IMR-90 (cell line): ENCODE measurements around the gene PTPRO.

ENCODE experiments used
- BHLHE40 ChIP-seq: fragments of 150-350 bp; IDR thresholded peaks from 2 replicates; pipeline ENCODE4 v1.6.1; 2016; ENCODE audit warnings: mild to moderate bottlenecking, low read depth, low read length
- CEBPB ChIP-seq: IDR thresholded peaks from 2 replicates; pipeline ENCODE4 v1.6.1; 2012; ENCODE audit warnings: low read depth, low read length, improper control_type of control experiment
- FOS ChIP-seq: fragments of 150-350 bp; IDR thresholded peaks from 2 replicates; pipeline ENCODE4 v1.6.1; 2016; ENCODE audit warnings: low read depth, low read length
- MXI1 ChIP-seq: IDR thresholded peaks from 2 replicates; pipeline ENCODE4 v1.6.1; 2012; ENCODE audit warnings: low read depth, mild to moderate bottlenecking, low read length, moderate library complexity, borderline replicate concordance
- NFE2L2 ChIP-seq: fragments of 150-350 bp; IDR thresholded peaks from 2 replicates; pipeline ENCODE4 v1.6.1; 2016; ENCODE audit warnings: low read depth, mild to moderate bottlenecking, low read length
- POLR2A ChIP-seq: IDR thresholded peaks from 2 replicates; pipeline ENCODE4 v1.6.1; 2012; ENCODE audit warnings: mild to moderate bottlenecking, low read depth, low read length
- RAD21 ChIP-seq: IDR thresholded peaks from 2 replicates; pipeline ENCODE4 v1.6.1; 2012; ENCODE audit warnings: low read length, improper control_type of control experiment
- RCOR1 ChIP-seq: IDR thresholded peaks from 2 replicates; pipeline ENCODE4 v1.6.1; 2012; ENCODE audit warnings: mild to moderate bottlenecking, low read length, improper control_type of control experiment; ENCODE audit not compliant: insufficient replicate concordance
- RFX5 ChIP-seq: IDR thresholded peaks from 2 replicates; pipeline ENCODE4 v1.8.0; 2012; ENCODE audit warnings: low read depth, mild to moderate bottlenecking, low read length, moderate library complexity
- SMC3 ChIP-seq: fragments of 150-350 bp; IDR thresholded peaks from 2 replicates; pipeline ENCODE4 v1.6.1; 2016; ENCODE audit warnings: low read depth, mild to moderate bottlenecking, antibody characterized with exemption, low read length, moderate library complexity
- TF ChIP-seq, protein P1 (sequence below): conservative IDR thresholded peaks from 2 replicates; pipeline ENCODE4 v1.5.1; 2012; ENCODE audit warnings: mild to moderate bottlenecking, low read depth, low read length, improper control_type of control experiment
- TF ChIP-seq, protein P2 (sequence below): fragments of 150-350 bp; IDR thresholded peaks from 2 replicates; pipeline ENCODE4 v1.6.1; 2017; ENCODE audit warnings: mild to moderate bottlenecking, antibody characterized with exemption, low read length, low read depth

DNA sequence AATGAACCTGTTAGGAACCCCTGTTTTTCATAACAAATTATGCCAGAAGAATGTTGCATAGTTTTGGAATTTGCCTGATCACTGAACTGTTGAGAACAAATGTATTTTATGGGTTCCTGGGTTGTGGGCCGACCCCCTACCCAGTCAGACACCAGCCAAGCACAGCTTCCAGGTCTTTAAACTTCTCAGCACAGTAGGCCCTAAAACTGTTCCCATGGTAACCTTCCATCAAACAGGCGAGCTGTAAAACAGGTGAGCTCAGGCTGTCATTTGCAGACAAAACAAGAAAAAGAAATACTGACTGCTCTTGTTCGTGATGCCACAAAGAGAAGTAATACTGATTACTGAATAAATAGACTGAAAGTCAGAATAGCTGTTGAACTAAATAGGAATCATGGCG, 147.0 kb downstream of the PTPRO start:
- TF ChIP-seq, protein P1, sequence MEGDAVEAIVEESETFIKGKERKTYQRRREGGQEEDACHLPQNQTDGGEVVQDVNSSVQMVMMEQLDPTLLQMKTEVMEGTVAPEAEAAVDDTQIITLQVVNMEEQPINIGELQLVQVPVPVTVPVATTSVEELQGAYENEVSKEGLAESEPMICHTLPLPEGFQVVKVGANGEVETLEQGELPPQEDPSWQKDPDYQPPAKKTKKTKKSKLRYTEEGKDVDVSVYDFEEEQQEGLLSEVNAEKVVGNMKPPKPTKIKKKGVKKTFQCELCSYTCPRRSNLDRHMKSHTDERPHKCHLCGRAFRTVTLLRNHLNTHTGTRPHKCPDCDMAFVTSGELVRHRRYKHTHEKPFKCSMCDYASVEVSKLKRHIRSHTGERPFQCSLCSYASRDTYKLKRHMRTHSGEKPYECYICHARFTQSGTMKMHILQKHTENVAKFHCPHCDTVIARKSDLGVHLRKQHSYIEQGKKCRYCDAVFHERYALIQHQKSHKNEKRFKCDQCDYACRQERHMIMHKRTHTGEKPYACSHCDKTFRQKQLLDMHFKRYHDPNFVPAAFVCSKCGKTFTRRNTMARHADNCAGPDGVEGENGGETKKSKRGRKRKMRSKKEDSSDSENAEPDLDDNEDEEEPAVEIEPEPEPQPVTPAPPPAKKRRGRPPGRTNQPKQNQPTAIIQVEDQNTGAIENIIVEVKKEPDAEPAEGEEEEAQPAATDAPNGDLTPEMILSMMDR: no peak
- TF ChIP-seq POLR2A: no peak
- no peak for TF ChIP-seq RFX5
- TF ChIP-seq, protein P2, sequence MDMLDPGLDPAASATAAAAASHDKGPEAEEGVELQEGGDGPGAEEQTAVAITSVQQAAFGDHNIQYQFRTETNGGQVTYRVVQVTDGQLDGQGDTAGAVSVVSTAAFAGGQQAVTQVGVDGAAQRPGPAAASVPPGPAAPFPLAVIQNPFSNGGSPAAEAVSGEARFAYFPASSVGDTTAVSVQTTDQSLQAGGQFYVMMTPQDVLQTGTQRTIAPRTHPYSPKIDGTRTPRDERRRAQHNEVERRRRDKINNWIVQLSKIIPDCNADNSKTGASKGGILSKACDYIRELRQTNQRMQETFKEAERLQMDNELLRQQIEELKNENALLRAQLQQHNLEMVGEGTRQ: no peak
- no peak for TF ChIP-seq SMC3
- no peak for TF ChIP-seq FOS
- TF ChIP-seq MXI1: no peak
- TF ChIP-seq RCOR1: no peak
- no peak for TF ChIP-seq CEBPB
- TF ChIP-seq BHLHE40: no peak
- TF ChIP-seq NFE2L2: no peak
- no peak for TF ChIP-seq RAD21
